ENCODE measurements around the gene CYB5R2.
A peak's percentile ranks its signal among the peaks of the same experiment; 100 is the strongest.

The CYB5R2 gene

GRCh38 chr11:7688238-7688826 is 15.0 kb upstream of the CYB5R2 start:
- peak; percentile 69 for ATAC-seq

DNA sequence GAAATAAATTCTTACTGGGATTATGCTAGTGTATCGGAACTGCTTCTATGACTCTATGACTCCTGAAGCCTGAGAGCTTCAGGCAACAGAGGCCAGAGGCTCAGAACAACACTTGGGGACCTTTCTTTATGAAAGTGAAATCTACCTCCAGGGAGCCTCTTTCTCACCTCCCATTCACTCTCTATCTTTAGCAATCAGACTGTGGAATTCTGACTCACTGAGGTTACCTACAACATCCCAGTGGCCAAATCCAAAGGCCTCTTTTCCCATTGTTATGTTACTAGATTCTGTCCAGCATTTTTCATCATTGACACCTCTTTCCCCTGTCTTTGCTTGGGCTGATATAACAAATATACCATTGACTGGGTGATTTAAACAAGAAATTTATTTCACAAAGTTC is 14.1 kb upstream of the CYB5R2 start:
- TF ChIP-seq, protein P1, sequence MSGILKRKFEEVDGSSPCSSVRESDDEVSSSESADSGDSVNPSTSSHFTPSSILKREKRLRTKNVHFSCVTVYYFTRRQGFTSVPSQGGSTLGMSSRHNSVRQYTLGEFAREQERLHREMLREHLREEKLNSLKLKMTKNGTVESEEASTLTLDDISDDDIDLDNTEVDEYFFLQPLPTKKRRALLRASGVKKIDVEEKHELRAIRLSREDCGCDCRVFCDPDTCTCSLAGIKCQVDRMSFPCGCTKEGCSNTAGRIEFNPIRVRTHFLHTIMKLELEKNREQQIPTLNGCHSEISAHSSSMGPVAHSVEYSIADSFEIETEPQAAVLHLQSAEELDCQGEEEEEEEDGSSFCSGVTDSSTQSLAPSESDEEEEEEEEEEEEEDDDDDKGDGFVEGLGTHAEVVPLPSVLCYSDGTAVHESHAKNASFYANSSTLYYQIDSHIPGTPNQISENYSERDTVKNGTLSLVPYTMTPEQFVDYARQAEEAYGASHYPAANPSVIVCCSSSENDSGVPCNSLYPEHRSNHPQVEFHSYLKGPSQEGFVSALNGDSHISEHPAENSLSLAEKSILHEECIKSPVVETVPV (CRISPR knock-in tag; IDR thresholded peaks at IDR 0.05) = no peak
- TF ChIP-seq TOX (CRISPR knock-in tag; IDR thresholded peaks at IDR 0.05; ENCODE audit: borderline replicate concordance) = no peak
- no peak for TF ChIP-seq SNAI2 (CRISPR knock-in tag; IDR thresholded peaks at IDR 0.05)
- no peak for TF ChIP-seq PPARA (CRISPR knock-in tag; IDR thresholded peaks at IDR 0.05; ENCODE audit: borderline replicate concordance)
- TF ChIP-seq ZFP30 (CRISPR knock-in tag; IDR thresholded peaks at IDR 0.05) = no peak
- no peak for TF ChIP-seq ISL1 (CRISPR knock-in tag; IDR thresholded peaks at IDR 0.05)
- ATAC-seq = no peak

More at GRCh38 chr11:7688238-7688826, 15.0 kb upstream of the CYB5R2 start:
- TF ChIP-seq SNAI2 (CRISPR knock-in tag; IDR thresholded peaks at IDR 0.05) (no peak), POU6F1 (CRISPR knock-in tag; IDR thresholded peaks at IDR 0.05; ENCODE audit: borderline replicate concordance, low read depth) (no peak), ZC3H10 (CRISPR knock-in tag; IDR thresholded peaks at IDR 0.05) (no peak)

GRCh38 chr11:7686761-7687160 is 13.5 kb upstream of the CYB5R2 start:
- no peak for ATAC-seq
- TF ChIP-seq ESRRG (CRISPR knock-in tag; IDR thresholded peaks at IDR 0.05) (no peak), ZC3H10 (CRISPR knock-in tag; IDR thresholded peaks at IDR 0.05) (no peak), ZNF8 (CRISPR knock-in tag; IDR thresholded peaks at IDR 0.05) (no peak), TCF4 (CRISPR knock-in tag; IDR thresholded peaks at IDR 0.05; ENCODE audit: borderline replicate concordance) (no peak), ZFP30 (CRISPR knock-in tag; IDR thresholded peaks at IDR 0.05) (no peak), SNAI2 (CRISPR knock-in tag; IDR thresholded peaks at IDR 0.05) (no peak), RARB (CRISPR knock-in tag; IDR thresholded peaks at IDR 0.05) (no peak), TOX (CRISPR knock-in tag; IDR thresholded peaks at IDR 0.05; ENCODE audit: borderline replicate concordance) (no peak), PPARA (CRISPR knock-in tag; IDR thresholded peaks at IDR 0.05; ENCODE audit: borderline replicate concordance) (no peak)
- TF ChIP-seq, protein P2, sequence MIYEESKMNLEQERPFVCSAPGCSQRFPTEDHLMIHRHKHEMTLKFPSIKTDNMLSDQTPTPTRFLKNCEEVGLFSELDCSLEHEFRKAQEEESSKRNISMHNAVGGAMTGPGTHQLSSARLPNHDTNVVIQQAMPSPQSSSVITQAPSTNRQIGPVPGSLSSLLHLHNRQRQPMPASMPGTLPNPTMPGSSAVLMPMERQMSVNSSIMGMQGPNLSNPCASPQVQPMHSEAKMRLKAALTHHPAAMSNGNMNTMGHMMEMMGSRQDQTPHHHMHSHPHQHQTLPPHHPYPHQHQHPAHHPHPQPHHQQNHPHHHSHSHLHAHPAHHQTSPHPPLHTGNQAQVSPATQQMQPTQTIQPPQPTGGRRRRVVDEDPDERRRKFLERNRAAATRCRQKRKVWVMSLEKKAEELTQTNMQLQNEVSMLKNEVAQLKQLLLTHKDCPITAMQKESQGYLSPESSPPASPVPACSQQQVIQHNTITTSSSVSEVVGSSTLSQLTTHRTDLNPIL (CRISPR knock-in tag; IDR thresholded peaks at IDR 0.05; ENCODE audit: low read depth) = no peak

DNA sequence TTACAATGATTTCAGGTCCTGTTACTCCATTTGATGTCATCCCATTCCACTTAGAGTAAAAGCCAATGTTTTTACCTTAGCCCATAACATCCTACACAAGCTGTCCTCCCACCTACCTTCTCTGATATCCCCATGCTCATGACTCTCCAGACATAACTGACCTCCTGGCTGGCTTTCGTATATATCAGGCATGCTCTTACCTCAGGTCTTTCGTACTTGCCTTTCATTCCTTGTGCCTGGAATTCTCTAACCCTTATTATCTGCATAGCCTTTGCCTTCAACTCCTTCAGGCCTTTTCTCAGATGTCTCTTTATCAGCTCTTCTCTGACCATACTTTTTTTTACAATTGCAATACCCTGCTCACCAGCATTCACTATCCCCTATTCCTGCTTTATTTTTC is 10.3 kb upstream of the CYB5R2 start:
- ATAC-seq = no peak

More for the DNA sequence above, 10.3 kb upstream of the CYB5R2 start:
- TF ChIP-seq PPARA (CRISPR knock-in tag; IDR thresholded peaks at IDR 0.05; ENCODE audit: borderline replicate concordance) (no peak), ZNF8 (CRISPR knock-in tag; IDR thresholded peaks at IDR 0.05) (no peak), TSHZ2 (CRISPR knock-in tag; IDR thresholded peaks at IDR 0.05) (no peak), BACH2 (CRISPR knock-in tag; IDR thresholded peaks at IDR 0.05; ENCODE audit: borderline replicate concordance) (no peak), GLIS3 (CRISPR knock-in tag; IDR thresholded peaks at IDR 0.05) (no peak), ARNTL (CRISPR knock-in tag; IDR thresholded peaks at IDR 0.05; ENCODE audit: borderline replicate concordance, low read depth) (no peak), TOX (CRISPR knock-in tag; IDR thresholded peaks at IDR 0.05; ENCODE audit: borderline replicate concordance) (no peak), SNAI2 (CRISPR knock-in tag; IDR thresholded peaks at IDR 0.05) (no peak), ISL1 (CRISPR knock-in tag; IDR thresholded peaks at IDR 0.05) (no peak), ZNF70 (CRISPR knock-in tag; IDR thresholded peaks at IDR 0.05) (no peak), POU6F1 (CRISPR knock-in tag; IDR thresholded peaks at IDR 0.05; ENCODE audit: borderline replicate concordance, low read depth) (no peak), ZFP30 (CRISPR knock-in tag; IDR thresholded peaks at IDR 0.05) (no peak), ZFP3 (CRISPR knock-in tag; IDR thresholded peaks at IDR 0.05) (no peak), CSDC2 (CRISPR knock-in tag; IDR thresholded peaks at IDR 0.05) (no peak), ESRRG (CRISPR knock-in tag; IDR thresholded peaks at IDR 0.05) (no peak)
- TF ChIP-seq, protein P1 (CRISPR knock-in tag; IDR thresholded peaks at IDR 0.05) = no peak
- TF ChIP-seq, protein P3, sequence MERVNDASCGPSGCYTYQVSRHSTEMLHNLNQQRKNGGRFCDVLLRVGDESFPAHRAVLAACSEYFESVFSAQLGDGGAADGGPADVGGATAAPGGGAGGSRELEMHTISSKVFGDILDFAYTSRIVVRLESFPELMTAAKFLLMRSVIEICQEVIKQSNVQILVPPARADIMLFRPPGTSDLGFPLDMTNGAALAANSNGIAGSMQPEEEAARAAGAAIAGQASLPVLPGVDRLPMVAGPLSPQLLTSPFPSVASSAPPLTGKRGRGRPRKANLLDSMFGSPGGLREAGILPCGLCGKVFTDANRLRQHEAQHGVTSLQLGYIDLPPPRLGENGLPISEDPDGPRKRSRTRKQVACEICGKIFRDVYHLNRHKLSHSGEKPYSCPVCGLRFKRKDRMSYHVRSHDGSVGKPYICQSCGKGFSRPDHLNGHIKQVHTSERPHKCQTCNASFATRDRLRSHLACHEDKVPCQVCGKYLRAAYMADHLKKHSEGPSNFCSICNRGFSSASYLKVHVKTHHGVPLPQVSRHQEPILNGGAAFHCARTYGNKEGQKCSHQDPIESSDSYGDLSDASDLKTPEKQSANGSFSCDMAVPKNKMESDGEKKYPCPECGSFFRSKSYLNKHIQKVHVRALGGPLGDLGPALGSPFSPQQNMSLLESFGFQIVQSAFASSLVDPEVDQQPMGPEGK (CRISPR knock-in tag; IDR thresholded peaks at IDR 0.05; ENCODE audit: borderline replicate concordance) = no peak

All from SK-N-SH treated with all-trans-retinoic acid at 6 μM for 48 hours (cell line).